ENCODE measurements around the gene ERMAP. TPM values are rescaled to one million over a fixed set of nuclear protein-coding genes. Genes with fewer than 3 reads are reported as not detected.

ERMAP gene
- total and polyA plus RNA-seq, 2 of the 8 experiments (the other 6 are each of a cell fraction or from before 2014, with no cell fraction given) = 2.5 to 3.9 TPM

DNA sequence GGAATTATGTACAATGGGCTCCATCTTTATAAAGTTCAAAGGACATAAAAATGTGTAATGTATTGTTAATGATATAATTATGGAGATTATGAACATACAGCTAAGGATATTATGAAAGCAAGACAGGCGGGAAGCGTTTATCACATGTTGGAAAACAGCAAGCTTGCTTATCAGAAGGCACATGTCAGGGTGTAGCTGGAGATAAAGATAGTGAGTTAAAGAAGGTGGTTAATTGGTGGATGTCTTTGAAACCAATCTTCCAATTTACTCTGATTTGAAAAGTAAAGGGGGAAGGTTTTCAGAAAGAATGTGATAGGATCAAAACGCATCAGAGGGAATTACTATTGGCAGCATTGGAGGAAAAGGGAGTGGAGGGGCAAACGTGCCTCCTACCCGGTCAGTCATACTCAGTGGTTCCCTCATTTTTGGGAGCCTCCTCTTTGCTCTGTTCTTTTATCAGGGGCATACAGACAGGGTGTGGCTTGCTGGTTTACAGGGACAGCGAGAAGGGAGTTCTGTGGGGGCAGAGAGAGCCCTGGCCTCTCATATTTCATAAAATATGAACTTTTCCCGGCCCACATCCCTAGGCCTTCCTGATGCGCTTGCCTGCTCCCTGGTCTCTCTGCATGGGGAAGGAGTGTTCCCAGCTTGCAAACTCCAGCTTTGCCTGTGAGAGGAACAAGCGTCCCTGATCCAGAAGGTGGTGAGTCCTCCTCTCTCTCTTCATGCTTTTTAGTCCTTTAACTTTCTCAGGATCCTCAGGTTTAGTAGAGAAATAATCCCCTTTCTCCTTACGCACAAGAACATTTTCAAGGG is 8.3 kb downstream of the ERMAP start:
- no peaks in the 10 kb centered on the region for H3K36me3 ChIP-seq (ENCODE audit: control insufficient read depth in 2 of 4, insufficient read depth in 4 of 4, low read length in 3 of 4)
- H3K4me2 ChIP-seq (ENCODE audit: insufficient read depth in 1 of 2, low read depth in 2 of 2, low read length in 2 of 2) = no peak overlapping the region
- WGBS, 2 experiments (ENCODE audit: extremely low coverage in 1 of 2, insufficient coverage in 1 of 2, insufficient read length in 1 of 2, insufficient replicate concordance in 2 of 2, low coverage in 1 of 2, low lambda C conversion rate in 2 of 2, missing lambda C conversion rate in 1 of 2) = 86% methylated on average over 10 of the region's 10 CpGs; no CpG with 5 or more reads in 1 of the 2 experiments
- no peak overlapping the region for H3K18ac ChIP-seq (ENCODE audit: extremely low read depth, low read length)
- POLR2A ChIA-PET (ENCODE audit: partially characterized antibody) = interaction anchor here (0.8 to 5.5 kb wide), 5 partner anchors 8 to 368 kb away, joined by 3 to 21 read pairs (median 3); partner anchors contain the start of genes ERMAP, SVBP and ZNF691
- no peaks in the 10 kb centered on the region for H3K27me3 ChIP-seq (replicated peaks in 1 of 4; ENCODE audit: control insufficient read depth in 3 of 4, extremely low read depth in 1 of 4, insufficient read depth in 3 of 4, low read length in 3 of 4)
- H4K20me1 ChIP-seq (replicated peaks in 1 of 2; ENCODE audit: control insufficient read depth in 1 of 2, insufficient read depth in 2 of 2, low read length in 2 of 2) = no peaks in the 10 kb centered on the region
- no peak overlapping the region for H3K4me3 ChIP-seq (ENCODE audit: extremely low read depth in 1 of 4, insufficient read depth in 2 of 4, low read depth in 3 of 4, low read length in 4 of 4)
- peaks cover 0 to 3% (median 1%) of the 10 kb centered on the region in 4 experiments; a peak in 1 of 7 replicates for H3K4me1 ChIP-seq (replicated peaks in 1 of 4; ENCODE audit: control insufficient read depth in 3 of 4, insufficient read depth in 4 of 4, low read length in 3 of 4)
- H4K8ac ChIP-seq (ENCODE audit: extremely low read depth, insufficient read depth, low read length) = peak overlapping the region; percentile 77
- H2AK5ac ChIP-seq (ENCODE audit: low read depth, low read length) = no peak overlapping the region
- CTCF ChIA-PET (ENCODE audit: partially characterized antibody) = interaction anchor here (1.0 to 1.2 kb wide), 3 partner anchors 15 to 47 kb away, joined by 3 to 4 read pairs (median 3); no protein-coding TSS in a partner anchor
- DNase-seq (ENCODE audit: low read depth in 1 of 2, low spot score in 2 of 2) (peak in 1 of 2 experiments; percentile 34), FAIRE-seq (peak; percentile 36)
- no peak overlapping the region for H2BK5ac ChIP-seq (ENCODE audit: low read depth, low read length)
- H3K56ac ChIP-seq (replicated peaks; ENCODE audit: insufficient read length, low read depth, low read length) = no peak overlapping the region
- H2BK15ac ChIP-seq (ENCODE audit: low read length) = no peak overlapping the region
- H2BK120ac ChIP-seq (replicated peaks; ENCODE audit: low read depth, low read length) = no peak overlapping the region
- no peaks in the 10 kb centered on the region for H3K23me2 ChIP-seq (ENCODE audit: low read depth, low read length)
- H3K79me2 ChIP-seq (ENCODE audit: control insufficient read depth in 1 of 2, insufficient read depth in 2 of 2, low read length in 2 of 2) = no peaks in the 10 kb centered on the region
- no peaks in the 10 kb centered on the region for H3K9me3 ChIP-seq (ENCODE audit: insufficient read depth in 2 of 2, low read depth in 1 of 2, low read length in 1 of 2)
- H3K79me1 ChIP-seq (ENCODE audit: low read depth, low read length) = no peaks in the 10 kb centered on the region
- no peak overlapping the region for H2AFZ ChIP-seq (ENCODE audit: low read length)
- H2BK12ac ChIP-seq (ENCODE audit: low read depth, low read length) = no peak overlapping the region
- H4K91ac ChIP-seq (replicated peaks; ENCODE audit: insufficient read length, low read length) = peak overlapping the region; percentile 6
- no peak overlapping the region for H3K27ac ChIP-seq (ENCODE audit: low read depth, low read length)
- no peak overlapping the region for H3K14ac ChIP-seq (ENCODE audit: insufficient read length)
- H3K23ac ChIP-seq (ENCODE audit: insufficient read length) = no peak overlapping the region
- H3K4ac ChIP-seq (replicated peaks; ENCODE audit: insufficient read length, low read depth, low read length) = no peak overlapping the region
- H4K5ac ChIP-seq (ENCODE audit: insufficient read length, low read depth, low read length) = no peak overlapping the region
- H3K9ac ChIP-seq (replicated peaks in 1 of 4; ENCODE audit: extremely low read depth in 1 of 4, low read depth in 3 of 4, low read length in 3 of 4) = no peak overlapping the region; a peak in 1 of 7 replicates
- no peak overlapping the region for H2BK20ac ChIP-seq (ENCODE audit: low read length)
- TF ChIP-seq POLR2A (IDR thresholded peaks at IDR 0.05; ENCODE audit: control extremely low read depth in 1 of 2, low read depth in 2 of 2, low read length in 2 of 2) (no peak), ZNF274 (IDR thresholded peaks at IDR 0.05; ENCODE audit: borderline replicate concordance, extremely low read depth, low read length) (no peak), HDAC6 (IDR thresholded peaks at IDR 0.05; ENCODE audit: low read depth, low read length) (no peak), FOSL1 (IDR thresholded peaks at IDR 0.05; ENCODE audit: insufficient read depth, low read depth, low read length) (no peak), SUZ12 (IDR thresholded peaks at IDR 0.05; ENCODE audit: low read length) (no peak), MAFK (IDR thresholded peaks at IDR 0.05; ENCODE audit: low read depth, low read length) (no peak), NRF1 (IDR thresholded peaks at IDR 0.05; ENCODE audit: low read depth, low read length) (no peak), EP300 (IDR thresholded peaks at IDR 0.05; ENCODE audit: borderline replicate concordance in 1 of 2, low read depth in 2 of 2, low read length in 2 of 2) (no peak), CTBP2 (IDR thresholded peaks at IDR 0.05; ENCODE audit: borderline replicate concordance, insufficient read depth, insufficient read length, low read length) (no peak), SRF (IDR thresholded peaks at IDR 0.05; ENCODE audit: low read depth, low read length) (no peak)
- TF ChIP-seq, protein P1, sequence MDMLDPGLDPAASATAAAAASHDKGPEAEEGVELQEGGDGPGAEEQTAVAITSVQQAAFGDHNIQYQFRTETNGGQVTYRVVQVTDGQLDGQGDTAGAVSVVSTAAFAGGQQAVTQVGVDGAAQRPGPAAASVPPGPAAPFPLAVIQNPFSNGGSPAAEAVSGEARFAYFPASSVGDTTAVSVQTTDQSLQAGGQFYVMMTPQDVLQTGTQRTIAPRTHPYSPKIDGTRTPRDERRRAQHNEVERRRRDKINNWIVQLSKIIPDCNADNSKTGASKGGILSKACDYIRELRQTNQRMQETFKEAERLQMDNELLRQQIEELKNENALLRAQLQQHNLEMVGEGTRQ (IDR thresholded peaks at IDR 0.05; ENCODE audit: low read length) = no peak

Data from H1 (cell line).